A172 (cell line): ENCODE measurements around the gene HDAC6. TPM values are rescaled to one million over a fixed set of nuclear protein-coding genes. Genes with fewer than 3 reads are reported as not detected.
A peak's percentile ranks its signal among the peaks of the same experiment; 100 is the strongest.
"Not testable (repeated sequence)": the region's sequence is repeated elsewhere in the genome, so short reads cannot be mapped to it uniquely, and the experiment has no call there.

Experiments used
- DNase-seq: peaks from one replicate; pipeline ENCODE4 v3.0.0-alpha.2; 2015; ENCODE audit warnings: low spot score
- total RNA-seq: library from RNA; depleted of rRNA; stranded (reverse); fragments of >200 nt; shearing (Covaris generic); gene quantifications from 2 replicates; pipeline ENCODE4 v1.2.3, GENCODE V29; 2014

The HDAC6 gene
- total RNA-seq, 1 experiment from 2014 or later = 41.5 TPM

DNA sequence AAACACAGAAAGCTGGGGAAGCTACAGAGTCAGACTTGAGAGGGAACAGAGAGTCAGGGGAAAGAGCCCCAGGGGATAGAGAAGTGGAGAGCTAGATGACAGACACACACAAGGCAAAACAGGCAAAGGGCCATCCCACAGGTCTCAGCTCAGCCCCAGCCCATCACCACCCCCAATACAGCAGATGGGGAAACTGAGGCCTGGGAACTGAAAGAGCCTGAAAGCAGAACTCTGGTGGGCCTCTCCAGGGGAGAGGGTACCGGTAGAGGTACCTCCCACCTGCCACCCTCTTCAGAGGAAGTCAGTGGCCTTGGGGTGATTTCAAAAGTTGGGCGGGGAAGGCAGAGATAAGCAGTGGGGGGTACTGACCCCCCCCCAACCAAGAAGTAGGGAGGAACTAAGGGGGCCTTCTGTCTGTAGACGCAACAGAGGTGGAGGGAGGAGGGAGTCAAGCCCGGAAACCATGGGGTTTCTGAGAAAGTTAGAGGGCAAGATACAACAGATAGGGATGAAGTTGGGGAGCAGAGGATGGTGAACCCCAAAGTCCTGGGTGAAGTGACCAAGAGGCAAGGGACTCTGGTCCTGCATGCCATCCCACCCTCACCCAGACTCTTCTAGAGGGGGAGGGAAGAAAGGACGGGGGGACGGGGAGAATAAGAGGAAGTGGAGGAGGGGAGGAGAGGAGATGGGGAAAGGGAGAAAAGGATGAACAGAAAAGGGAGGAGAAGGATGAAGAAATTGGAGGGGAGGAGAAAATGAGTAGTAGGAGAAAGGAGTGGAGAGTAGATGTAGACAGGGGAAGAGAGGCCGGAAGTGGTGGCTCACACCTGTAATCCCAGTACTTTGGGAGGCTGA, 12.3 kb upstream of the HDAC6 start:
- no peak for DNase-seq

DNA sequence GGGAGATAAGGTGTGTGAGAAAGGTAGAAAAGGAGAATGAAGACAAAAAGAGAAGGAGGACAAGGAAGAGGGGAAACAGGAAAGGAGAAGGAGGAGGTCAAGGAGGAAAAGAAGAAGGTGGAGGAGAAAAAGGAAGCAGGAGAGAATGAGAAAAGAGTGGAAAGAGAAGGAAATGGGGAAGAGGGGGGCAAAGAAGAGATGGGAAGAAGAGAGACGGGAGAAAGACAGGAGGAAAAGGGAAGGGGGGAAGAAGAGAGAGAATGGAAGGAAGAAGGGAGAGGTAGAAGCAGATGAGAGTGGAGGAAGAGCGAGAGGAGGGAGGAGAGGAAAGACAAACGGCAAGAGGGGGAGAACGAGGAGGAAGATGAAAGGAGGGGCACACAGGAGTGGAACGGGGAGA, 11.4 kb upstream of the HDAC6 start:
- DNase-seq = no peak

DNA sequence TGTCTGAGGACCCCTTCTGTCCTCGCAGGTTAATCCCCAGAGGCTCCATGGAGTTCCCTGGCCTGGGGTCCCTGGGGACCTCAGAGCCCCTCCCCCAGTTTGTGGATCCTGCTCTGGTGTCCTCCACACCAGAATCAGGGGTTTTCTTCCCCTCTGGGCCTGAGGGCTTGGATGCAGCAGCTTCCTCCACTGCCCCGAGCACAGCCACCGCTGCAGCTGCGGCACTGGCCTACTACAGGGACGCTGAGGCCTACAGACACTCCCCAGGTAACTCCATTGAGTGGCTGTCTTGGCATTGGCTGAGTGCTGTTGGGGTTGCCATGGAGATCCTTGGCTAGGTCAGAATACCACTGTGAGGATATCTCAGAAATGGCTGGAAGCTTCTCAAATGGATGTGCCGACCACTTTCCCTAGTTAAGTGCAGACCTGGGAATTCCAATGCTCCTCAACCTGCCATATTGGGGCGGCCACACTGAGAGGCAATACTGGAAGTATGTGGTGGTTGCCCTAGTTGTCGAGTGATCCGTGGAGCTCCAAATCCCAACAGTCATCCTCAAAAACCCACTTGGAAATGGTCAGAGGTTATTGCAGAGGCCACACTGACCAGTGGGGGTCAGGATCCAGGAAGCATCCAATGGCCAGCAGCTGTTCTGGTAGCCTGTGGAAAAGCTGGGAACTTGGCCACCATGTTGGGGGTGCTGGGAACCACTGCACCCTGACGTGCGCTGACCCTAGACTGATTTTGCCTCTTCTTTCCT, 10.6 kb upstream of the HDAC6 start:
- DNase-seq = no peak

DNA sequence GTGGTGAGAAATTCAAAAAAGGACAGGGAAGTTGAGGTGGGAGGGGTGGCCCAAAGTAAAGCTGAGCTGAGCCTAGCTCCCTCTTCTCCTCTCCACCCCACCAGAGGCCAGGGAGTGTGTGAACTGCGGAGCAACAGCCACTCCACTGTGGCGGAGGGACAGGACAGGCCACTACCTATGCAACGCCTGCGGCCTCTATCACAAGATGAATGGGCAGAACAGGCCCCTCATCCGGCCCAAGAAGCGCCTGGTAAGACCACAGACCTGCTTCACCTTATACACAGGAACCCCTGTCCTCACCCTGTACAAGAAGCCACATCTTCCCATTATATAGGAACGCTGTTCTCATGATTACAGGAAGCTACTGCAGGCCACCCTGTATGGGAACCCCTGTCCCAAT, 9.6 kb upstream of the HDAC6 start:
- no peak for DNase-seq

DNA sequence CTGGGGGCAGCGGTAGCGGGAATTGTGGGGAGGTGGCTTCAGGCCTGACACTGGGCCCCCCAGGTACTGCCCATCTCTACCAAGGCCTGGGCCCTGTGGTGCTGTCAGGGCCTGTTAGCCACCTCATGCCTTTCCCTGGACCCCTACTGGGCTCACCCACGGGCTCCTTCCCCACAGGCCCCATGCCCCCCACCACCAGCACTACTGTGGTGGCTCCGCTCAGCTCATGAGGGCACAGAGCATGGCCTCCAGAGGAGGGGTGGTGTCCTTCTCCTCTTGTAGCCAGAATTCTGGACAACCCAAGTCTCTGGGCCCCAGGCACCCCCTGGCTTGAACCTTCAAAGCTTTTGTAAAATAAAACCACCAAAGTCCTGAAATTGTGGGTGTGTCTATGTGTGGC, 7.9 kb upstream of the HDAC6 start:
- no peak for DNase-seq

DNA sequence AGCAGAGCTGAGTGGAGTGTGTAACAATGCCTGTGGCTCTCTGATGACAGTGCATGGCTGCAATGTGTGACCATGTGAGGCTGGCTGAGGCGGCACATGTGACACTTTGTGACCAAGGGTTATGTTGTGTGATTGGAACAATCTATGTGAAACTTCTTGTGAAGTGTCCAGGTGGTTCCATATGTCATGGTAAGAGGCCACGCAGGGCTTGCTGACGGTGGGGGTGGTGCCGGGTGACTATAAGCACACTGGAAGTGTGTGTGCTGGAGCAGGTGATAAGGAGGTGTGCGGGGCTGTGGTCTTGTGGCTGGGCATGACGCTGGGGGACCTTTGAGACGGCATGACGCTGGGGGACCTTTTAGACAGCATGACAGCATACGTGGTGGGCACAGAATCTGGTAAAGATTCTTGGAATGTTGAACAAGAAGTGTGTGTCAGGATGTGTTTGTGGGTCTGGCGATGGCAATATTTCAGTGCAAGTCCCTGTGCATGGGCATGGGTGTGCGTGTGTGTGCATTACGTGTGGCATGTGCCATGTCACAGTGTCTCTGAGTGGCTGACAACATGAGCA, 7.4 kb upstream of the HDAC6 start:
- DNase-seq = no peak

DNA sequence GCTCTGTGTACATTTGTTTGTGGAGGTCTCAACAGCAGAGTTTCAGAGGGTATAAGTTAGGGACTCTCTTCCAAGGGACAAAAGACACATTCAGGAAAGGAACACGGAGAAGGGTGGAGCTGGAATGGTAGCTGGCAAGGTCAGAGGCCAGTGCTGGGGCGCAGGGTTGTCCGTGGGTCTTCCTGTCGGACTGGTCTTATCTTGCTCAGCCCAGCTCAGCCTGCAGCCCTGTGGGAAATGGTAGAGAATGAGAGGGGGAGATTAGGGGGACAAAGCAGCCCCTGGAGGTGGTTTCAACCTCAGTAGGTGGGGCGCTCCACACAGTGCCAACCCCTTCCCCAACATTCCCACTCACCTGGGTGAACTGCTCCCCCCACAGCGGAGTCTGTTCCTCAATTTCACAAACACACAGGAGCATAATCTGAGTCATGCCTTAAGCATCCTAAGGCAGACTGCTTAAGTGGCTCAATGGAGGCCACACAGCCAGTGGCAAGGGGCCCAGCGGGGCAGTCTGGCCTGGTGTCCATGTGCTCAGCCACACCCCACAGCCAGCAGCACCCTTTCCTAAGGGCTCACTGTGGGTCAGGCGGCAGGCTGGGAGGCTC, 6.9 kb upstream of the HDAC6 start:
- DNase-seq = peak; percentile 67

DNA sequence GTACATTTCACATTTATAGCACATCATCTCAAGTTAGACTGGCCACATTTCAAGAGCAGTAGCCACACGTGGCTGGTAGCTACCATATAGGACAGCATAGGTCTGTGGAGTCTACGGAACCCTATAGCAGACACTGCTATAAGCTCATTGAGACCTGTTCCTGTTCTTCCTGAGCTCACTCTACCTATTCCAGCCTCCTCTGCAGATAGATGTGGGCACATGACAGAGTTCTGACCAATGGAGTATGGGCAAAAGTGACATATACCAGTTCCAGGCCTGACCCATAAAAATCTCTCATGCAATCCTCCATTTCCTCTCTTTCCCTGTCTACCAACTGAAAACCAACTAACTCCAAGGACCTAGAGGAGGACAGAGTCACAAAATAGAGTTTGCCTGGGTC, 3.5 kb upstream of the HDAC6 start:
- no peak for DNase-seq

DNA sequence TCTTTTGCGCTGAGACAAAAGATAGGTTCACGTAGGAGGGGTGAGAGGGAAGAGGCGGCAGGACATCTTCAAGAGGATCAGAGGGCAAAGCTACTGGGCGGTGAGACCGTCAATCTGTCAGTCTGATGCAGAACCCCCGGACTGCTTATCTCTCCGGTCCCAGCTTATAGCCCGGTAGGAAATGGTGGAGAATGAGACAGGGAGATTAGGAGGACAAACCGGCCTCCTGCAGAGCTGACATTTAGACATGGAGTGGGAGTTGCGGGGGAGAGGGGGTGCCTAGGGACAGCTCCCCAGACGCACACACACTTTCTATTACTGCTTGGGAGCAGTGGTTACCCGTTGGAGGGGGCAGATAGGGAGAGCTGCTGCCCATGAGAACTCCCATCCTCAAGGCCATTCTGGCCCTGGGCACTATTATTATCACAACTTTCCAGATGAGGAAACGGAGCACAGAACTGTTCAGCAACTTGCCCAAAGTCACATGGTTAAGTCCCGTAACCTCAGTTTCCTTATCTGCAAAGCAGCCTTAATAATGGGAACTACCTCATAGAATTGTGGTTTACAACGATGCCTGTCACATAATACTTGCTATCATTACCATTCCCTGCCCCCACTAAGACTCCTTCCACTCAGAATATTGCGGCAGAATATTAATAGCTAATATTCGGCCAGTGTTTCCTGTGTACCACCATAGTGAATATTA, 1.1 kb upstream of the HDAC6 start:
- no peak for DNase-seq

DNA sequence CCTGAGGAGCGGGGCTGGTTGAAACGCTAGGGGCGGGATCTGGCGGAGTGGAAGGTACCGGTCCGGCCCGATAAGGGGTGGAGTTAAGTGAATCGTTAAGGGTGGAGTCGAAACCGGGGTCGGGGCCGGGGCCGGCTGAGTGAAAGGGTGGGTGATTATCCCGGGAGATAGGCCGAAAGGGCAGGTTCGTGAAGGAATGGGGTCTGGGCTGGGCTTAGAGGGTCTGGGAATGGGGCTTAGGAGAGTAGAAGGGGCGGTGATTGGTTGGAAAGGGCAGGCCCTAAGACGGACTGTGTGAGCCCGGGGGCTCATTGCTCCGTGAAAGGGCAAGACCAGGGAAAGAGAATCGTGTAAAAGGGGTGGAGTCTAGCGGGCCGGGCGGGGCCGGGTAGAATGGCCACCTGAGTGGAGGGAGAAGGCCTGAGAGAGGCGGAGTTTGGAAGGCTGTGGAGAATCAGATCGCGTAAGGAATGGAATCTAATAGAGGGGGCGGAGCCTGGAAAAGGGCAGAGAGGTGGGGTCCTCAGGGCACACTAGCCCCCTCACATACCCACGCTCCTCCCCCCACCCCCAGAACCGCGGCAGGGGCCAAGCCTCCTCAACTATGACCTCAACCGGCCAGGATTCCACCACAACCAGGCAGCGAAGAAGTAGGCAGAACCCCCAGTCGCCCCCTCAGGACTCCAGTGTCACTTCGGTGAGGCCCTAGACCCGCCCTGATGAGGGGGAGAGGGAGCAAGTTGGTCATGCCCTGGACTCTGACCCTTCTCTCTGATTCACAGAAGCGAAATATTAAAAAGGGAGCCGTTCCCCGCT, 430 bp downstream of the HDAC6 start:
- DNase-seq = peak; percentile 79

DNA sequence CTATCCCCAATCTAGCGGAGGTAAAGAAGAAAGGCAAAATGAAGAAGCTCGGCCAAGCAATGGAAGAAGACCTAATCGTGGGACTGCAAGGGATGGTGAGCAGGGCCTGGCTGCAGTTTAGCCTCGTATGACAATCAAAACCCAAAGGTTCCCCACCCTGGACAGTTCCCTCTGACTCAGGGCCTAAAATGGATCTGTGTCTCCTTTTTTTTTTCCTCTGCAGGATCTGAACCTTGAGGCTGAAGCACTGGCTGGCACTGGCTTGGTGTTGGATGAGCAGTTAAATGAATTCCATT, 986 bp downstream of the HDAC6 start:
- DNase-seq = no peak

DNA sequence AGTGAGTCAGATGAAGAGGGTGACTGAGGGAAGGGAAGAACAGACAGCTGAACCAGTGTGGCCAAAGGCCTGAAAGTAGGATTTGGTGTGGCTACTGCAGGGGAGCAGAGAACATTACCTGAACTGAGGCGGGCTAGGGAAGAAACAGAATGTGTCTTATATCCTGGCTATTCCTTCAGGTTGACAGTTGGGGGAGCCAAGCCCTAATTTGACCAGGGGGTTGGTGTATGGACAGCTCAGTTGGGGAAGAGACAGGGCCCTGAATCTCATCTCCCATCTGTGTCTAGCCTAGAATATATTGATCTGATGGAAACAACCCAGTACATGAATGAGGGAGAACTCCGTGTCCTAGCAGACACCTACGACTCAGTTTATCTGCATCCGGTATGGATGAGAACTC, 4.2 kb downstream of the HDAC6 start:
- no peak for DNase-seq

DNA sequence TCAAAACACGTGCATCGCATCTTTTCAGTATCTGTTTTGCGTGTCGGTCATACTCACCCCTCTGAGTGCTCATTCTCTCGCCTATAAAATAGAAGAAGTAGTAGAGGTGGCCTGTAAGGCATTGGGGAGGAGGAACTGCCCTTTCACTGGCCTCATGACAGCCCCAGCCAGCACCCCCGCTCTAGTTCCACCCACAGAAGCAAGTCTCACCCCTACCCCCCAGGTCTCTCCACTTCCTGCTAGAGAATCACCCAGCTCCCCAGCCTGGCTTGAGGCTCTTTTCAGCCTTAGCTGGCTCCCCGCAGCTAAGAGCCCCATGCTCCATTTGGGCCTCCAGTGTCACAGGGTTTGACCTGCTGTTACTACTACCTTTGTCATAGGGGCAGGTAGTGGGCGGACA, 11.8 kb downstream of the HDAC6 start:
- DNase-seq = no peak

DNA sequence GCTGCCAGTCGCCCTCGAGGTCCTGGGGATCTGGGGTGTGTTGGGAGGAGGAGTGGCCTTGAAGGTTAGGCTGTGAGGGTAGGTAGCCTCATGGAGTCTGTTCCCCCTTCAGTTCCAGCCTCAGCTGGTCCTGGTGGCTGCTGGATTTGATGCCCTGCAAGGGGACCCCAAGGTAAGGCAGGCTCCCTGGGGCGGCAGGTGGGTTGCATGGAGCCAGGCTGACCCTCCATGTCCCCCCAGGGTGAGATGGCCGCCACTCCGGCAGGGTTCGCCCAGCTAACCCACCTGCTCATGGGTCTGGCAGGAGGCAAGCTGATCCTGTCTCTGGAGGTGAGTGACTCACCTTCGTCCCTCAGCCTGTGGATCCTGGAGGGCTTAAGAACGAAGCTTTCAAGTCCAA, 12.9 kb downstream of the HDAC6 start:
- DNase-seq = no peak

DNA sequence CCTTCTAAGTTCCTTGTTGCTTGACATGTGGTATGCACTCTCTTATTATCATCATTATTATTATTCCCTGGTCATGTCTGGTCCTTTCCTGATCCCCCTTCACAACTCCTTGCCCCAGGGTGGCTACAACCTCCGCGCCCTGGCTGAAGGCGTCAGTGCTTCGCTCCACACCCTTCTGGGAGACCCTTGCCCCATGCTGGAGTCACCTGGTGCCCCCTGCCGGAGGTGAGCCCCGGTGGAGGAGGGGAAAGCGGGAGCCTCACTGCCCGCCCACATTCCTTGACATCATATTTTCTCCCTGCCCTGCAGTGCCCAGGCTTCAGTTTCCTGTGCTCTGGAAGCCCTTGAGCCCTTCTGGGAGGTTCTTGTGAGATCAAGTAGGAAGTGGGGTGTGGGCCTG, 13.4 kb downstream of the HDAC6 start:
- DNase-seq = no peak

DNA sequence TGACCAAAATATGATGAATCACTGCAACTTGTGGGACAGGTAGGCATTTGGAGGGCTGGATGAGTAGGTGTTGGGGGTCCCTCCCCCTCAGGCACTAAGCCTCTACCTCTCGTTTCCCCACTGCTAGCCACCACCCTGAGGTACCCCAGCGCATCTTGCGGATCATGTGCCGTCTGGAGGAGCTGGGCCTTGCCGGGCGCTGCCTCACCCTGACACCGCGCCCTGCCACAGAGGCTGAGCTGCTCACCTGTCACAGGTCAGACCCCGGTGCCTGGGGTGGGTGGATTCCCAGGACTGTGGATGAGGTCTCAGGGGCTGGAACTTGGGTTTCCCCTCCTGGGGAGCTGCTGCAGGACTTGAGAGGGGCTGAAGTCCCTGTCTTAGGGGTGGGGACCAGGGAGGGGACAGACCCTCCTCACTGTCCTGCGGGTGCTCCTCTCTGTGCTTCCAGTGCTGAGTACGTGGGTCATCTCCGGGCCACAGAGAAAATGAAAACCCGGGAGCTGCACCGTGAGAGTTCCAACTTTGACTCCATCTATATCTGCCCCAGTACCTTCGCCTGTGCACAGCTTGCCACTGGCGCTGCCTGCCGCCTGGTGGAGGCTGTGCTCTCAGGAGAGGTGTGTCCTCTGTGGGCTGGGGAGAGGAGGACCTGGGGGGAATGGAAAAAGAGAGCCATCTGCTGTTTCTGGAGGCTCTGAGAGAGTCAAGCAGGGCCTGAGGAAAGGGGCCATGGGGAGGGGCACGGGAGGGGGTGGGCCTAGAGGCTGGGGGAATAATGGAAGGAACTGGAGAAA, 14.3 kb downstream of the HDAC6 start:
- no peak for DNase-seq

DNA sequence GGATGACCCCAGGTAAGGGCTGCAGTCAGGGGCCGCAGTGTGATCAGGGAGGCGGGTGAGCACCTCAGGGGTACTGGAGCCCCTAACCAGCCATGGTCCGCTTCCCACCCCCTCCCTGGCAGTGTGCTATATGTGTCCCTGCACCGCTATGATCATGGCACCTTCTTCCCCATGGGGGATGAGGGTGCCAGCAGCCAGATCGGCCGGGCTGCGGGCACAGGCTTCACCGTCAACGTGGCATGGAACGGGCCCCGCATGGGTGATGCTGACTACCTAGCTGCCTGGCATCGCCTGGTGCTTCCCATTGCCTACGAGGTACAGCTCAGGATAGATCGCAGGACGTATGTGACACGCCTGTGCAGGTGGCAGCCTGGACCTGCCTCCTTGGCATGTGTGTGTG, 16.2 kb downstream of the HDAC6 start:
- no peak for DNase-seq

DNA sequence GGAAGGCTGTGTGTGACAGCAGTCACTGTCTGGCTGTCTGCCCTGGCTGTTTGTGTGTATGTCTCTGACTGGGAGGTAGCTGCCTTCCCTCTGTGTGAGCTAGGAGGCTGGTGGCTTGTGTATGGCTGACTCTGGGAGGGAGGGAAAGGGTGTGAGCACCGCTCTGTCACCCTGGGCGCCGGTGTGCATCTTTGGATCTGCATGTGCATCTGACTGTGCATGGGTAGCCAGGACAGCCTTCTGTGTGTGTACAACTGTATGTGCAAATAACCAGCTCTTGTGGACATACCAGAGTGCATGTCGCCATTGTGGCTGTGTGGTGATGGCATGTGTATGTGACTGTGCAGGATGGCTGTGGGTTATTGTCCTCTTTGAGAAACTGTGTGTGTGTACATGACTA, 17.0 kb downstream of the HDAC6 start:
- no peak for DNase-seq

DNA sequence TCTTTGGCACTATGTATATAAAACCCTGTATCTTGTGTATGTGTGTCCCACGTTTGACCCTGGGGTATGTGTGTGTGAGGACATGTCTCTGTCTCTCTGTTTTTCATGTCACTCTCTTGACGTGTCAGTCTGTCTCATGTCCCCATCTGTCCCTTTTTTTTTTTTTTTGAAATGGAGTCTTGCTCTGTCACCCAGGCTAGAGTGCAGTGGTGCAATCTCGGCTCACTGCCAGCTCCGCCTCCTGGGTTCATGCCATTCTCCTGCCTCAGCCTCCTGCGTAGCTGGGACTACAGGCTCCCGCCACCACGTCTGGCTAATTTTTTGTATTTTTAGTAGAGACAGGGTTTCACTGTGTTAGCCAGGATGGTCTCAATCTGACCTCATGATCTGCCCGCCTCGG, 17.5 kb downstream of the HDAC6 start:
- DNase-seq = not testable (repeated sequence)

DNA sequence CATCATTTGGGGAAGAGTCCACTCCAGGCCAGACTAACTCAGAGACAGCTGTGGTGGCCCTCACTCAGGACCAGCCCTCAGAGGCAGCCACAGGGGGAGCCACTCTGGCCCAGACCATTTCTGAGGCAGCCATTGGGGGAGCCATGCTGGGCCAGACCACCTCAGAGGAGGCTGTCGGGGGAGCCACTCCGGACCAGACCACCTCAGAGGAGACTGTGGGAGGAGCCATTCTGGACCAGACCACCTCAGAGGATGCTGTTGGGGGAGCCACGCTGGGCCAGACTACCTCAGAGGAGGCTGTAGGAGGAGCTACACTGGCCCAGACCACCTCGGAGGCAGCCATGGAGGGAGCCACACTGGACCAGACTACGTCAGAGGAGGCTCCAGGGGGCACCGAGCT, 21.2 kb downstream of the HDAC6 start:
- no peak for DNase-seq
